Endothelial cell of hepatic sinusoid (primary cell): ENCODE data around the gene IGFL1.
"Not testable (repeated sequence)": the region's sequence is repeated elsewhere in the genome, so short reads cannot be mapped to it uniquely, and the experiment has no call there.

Experiments
- in situ Hi-C: cut with HindIII; loops from 2 replicates; pipeline ENCODE4 v1.10.0; 2017; ENCODE audit warnings: low sequenced_read_pairs

The IGFL1 gene

GRCh38 chr19:46229442-46229841 is at the start of gene IGFL1:
Gene IGFL1, plus strand, starts transcription at chr19:46229742. Its CDS starts 33 bp downstream, at chr19:46229775.
- in situ Hi-C loops, result no loop called here

GRCh38 chr19:46180701-46181387 is 48.7 kb upstream of the IGFL1 start:
- in situ Hi-C loops, result no loop called here

GRCh38 chr19:46181388-46181779 is 48.2 kb upstream of the IGFL1 start:
- in situ Hi-C loops, result no loop called here

DNA sequence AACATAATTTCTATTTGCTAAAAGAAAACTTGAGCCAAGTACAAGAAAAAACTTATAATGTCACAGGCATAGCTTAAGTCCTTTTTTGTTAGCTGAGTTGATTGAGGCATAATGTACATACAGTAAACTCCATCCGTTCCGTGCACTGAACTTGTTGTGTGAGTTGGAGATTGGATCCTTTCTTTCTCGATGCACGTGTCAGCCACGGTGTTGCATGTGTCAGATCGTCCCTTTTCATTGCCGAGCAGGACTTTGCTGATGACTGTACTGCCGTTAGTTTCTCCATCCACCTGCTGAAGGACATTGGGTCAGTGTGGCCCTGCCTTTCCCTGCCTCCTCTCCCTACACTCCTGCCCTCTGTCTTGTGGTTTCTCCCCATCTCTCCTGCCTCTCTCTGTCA is 47.1 kb upstream of the IGFL1 start:
- in situ Hi-C loops, result no loop called here

- in situ Hi-C loops, result not testable (repeated sequence)
Observed at GRCh38 chr19:46184775-46185710, 44.5 kb upstream of the IGFL1 start.

DNA sequence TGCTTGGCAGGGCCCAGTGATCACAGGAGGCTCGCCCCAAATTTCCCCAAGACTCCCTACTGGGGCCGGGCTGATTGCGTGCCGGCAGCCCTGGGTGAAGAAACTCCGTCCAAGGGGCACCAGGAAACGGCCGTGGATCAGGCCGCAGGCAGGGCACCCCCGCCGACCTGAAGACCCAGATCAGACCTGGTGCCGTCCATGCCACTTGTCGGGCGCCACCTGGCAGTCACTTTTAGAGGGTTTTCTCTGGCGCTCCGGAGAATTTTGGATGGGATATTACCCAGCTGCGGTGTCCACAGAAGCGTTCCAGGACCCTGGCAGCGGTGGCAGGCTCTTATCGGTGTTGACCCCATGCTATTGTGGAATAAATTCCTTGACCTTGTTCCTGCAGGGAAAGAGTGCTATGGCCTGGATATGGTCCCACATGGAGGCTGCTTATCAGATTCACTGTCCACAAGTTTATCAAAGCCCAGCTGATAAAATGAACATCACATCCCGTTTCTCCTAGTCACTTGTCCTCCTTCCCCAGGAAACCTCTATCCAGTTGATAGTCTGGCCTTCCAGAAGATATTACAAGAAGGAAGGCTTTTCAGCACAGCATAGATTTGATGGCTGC is 43.3 kb upstream of the IGFL1 start:
- in situ Hi-C loops, result no loop called here

- in situ Hi-C loops, result no loop called here
Observed at GRCh38 chr19:46186717-46187101, 42.8 kb upstream of the IGFL1 start.

- in situ Hi-C loops, result no loop called here
Observed at GRCh38 chr19:46189971-46190888, 39.3 kb upstream of the IGFL1 start.

GRCh38 chr19:46191356-46191755 is 38.2 kb upstream of the IGFL1 start:
- in situ Hi-C loops, result no loop called here

DNA sequence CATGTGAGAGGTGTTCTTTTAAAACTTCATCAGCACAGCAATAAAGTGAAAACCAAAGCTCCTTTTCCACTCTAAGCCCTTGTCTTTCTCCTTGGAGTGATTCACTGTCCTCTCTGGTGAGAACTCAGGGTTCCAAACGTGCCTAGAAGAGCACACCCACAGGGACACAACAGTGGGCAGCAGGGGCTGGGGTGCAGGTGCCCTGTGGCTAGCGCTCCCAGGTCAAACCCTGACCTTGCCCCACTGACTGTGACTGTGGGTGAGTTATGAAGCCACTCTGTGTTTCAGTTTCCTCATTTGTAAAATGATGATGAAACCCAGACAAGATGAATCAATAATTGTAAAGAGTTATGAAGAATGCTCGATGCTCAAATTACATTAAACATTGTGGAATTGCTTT is 37.6 kb upstream of the IGFL1 start:
- in situ Hi-C loops, result no loop called here

DNA sequence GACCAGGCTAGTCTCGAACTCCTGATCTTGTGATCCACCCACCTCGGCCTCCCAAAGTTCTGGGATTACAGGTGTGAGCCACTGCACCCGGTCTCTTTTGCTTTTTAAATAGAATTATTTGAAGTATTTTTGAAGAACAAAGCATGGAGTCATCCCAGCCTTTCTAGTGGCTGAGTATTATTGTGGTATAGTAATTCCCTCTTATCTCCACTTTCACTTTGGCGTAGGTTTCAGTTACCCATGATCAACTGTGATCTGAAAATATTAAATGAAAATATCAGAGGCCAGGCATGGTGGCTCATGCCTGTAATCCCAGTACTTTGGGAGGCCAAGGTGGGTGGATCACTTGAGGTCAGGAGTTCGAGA is 36.9 kb upstream of the IGFL1 start:
- in situ Hi-C loops, result not testable (repeated sequence)

GRCh38 chr19:46192992-46193650 is 36.4 kb upstream of the IGFL1 start:
- in situ Hi-C loops, result no loop called here

DNA sequence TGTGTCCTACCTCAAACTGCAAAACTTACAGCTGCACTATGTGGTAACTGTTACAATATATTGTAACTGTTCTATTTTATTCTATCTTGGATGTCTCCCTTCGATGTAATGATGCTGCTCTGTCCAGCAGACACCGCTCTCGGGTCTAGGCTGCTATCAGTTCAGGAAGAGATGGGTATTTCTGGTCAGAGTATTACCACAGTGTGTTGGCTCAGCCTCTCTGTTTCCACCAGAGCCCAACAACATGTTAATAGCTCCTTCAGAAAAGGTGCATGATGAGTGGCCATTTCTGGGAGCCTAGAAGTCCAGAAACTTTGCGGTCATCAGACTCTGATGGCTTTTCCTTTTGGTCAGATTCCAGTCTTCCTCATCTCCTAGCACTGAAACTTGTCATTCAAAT is 35.9 kb upstream of the IGFL1 start:
- in situ Hi-C loops, result no loop called here

DNA sequence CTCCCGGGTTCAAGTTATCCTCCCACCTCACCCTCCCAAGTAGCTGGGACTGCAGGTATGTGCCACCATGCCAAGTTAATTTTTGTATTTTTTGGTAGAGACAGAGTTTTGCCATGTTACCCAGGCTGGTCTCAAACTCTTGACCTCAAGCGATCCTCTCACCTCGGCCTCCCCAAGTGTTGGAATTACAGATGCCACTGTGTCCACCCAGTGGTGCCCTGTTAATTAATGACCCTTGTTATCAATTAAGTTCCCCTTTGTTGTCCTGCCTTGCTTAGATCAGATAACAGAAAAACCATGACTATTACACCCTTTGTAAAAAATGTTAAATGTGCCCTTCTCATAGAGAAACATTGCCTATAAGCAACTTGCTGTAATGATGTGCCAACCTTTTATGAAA is 34.4 kb upstream of the IGFL1 start:
- in situ Hi-C loops, result no loop called here

DNA sequence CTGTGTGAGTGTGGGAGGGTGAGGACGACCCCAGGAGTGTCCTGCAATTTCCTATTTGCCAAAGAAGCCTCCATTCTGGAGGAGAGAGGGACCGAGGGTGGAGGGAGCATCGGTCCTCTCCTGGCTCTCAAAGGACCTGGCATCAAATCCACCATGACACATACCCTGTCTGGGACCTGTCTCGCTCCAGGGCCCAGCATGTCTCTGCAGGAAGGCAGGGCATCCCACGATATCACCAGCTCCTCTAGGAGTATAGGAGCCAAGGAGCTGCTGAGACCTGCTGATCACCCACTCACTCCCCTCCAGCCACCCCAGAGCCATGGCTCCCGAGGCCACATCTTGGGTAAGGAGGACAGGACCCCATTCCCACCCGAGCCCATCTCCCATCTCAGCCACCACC is 33.6 kb upstream of the IGFL1 start:
- in situ Hi-C loops, result not testable (repeated sequence)

DNA sequence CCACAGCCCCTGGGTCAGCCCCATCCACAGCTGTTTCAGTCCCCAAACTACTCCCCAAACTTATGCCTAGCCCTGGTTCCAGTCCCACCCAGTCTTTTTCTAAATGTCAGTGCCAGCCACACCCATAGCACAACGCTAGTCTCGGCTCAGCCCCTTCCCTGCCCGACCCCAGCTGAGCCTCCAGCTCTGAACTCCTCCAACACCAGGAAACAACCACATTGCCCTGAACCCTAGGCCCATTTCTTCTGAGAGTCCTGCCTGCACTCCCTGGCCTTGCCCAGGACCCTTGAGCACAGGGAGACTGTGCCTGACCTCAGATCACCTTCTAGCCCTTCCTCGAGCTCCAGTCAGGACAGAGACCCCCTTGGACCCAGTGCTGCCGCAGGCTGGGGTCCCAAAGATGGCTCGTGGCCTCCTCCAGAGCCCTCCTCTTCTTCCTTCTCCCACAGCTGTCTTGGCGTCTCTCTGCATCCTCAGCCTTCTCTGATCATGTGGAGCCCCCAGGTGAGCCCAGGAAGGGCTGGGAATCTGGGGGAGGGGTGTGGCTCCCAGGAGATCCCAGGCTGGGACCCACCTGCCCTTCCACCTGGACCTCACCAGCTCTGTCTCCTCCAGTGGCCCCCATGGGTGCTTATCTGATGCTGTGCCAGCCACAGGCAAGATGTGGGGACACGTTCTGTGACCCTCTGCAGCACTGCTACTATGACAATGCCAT is 33.0 kb upstream of the IGFL1 start:
- in situ Hi-C loops, result no loop called here

DNA sequence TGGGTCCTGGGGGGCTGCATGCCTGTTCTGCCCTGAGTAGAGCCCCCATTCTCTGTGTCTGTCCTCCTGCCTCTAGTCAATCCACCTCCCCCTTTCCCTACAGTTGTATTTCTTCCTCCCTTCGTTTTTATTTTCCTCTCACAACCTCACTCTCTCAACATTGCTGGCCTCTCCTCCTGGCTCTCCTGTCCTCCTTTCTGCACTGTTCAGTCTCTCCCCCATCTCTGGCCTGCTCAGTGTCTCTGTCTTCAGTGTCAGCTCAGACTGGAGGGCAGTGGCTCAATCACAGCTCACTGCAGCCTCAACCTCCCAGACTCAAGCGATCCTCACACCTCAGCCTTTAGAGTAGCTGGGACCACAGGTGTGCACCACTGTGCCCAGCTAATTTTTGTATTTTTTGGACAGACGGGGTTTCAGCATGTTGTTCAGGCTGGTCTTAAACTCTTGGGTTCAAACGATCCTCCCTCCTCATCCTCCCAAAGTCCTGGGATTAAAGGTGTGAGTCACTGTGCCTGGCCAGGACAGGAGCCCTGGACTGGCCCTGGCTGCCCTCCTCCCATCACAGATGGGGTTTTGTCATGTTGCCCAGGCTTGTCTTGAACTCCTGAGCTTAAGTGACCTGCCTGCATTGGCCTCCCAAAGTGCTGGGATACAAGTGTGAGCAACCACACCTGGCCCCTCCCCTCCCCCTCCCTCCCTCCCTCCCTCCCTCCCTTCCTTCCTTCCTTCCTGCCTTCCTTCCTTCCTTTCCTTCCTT is 32.0 kb upstream of the IGFL1 start:
- in situ Hi-C loops, result no loop called here

DNA sequence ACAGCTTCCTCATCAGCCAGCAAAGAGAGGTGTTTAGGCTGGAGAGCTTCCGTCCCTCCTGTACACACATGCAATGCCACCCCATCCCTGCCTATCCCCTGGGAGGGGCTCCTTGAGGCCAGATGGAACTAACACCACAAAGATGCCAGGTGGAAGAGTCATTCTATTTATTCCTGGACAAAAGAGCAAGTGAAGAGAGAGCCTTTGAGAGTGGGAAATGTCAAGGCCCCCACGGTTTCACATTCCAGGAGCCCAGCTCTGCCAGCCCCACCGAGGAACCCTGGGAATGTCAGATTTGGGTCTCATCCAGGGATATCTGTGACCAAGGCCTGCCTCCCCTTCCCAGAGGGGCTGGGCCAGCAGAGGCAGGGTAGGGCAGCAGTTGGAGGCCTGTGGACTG is 30.8 kb upstream of the IGFL1 start:
- in situ Hi-C loops, result no loop called here
